Astrocyte of the spinal cord (primary cell): ENCODE data around the gene SELENON.

Experiments used
- DNase-seq: peaks from one replicate; pipeline ENCODE4 v3.0.0; 2011; ENCODE audit warnings: low read depth, low spot score
- H3K4me3 ChIP-seq: 2 replicates; pipeline ENCODE4 v1.5.1; 2011; ENCODE audit warnings: low read depth, mild to moderate bottlenecking, low read length, moderate library complexity
- CTCF ChIP-seq: IDR thresholded peaks from 2 replicates; pipeline ENCODE4 v1.5.1; 2012; ENCODE audit warnings: low read depth, mild to moderate bottlenecking, low read length, inconsistent platforms
- in situ Hi-C: cut with HindIII; loops from 2 replicates; pipeline ENCODE4 v1.10.0; 2017; ENCODE audit warnings: low sequenced_read_pairs

The SELENON gene

GRCh38 chr1:25799352-25799934, 550 bp upstream of the SELENON start:
- H3K4me3 ChIP-seq, result peak overlapping the region; percentile 45
- in situ Hi-C loops, result no loop called here
- DNase-seq, result no peak
- no peak for TF ChIP-seq CTCF

- peak overlapping the region; percentile 58 for H3K4me3 ChIP-seq
- no peak for DNase-seq
- no peak for TF ChIP-seq CTCF
- in situ Hi-C loops, result no loop called here
Measured at GRCh38 chr1:25800703-25801377, 847 bp downstream of the SELENON start.

GRCh38 chr1:25802915-25803314, 2.9 kb downstream of the SELENON start:
- no peak for DNase-seq
- no peak for TF ChIP-seq CTCF
- no peak overlapping the region for H3K4me3 ChIP-seq
- in situ Hi-C loops, result no loop called here

GRCh38 chr1:25803368-25803767, 3.4 kb downstream of the SELENON start:
- no peak for TF ChIP-seq CTCF
- no peak overlapping the region for H3K4me3 ChIP-seq
- in situ Hi-C loops, result no loop called here
- DNase-seq, result no peak

GRCh38 chr1:25804244-25804963, 4.4 kb downstream of the SELENON start:
- TF ChIP-seq CTCF, result no peak
- in situ Hi-C loops, result no loop called here
- H3K4me3 ChIP-seq, result no peak overlapping the region
- no peak for DNase-seq

GRCh38 chr1:25804964-25805862, 5.2 kb downstream of the SELENON start:
- H3K4me3 ChIP-seq, result no peak overlapping the region
- DNase-seq, result no peak
- TF ChIP-seq CTCF, result no peak
- in situ Hi-C loops, result no loop called here
